ENCODE results near the gene UBE4A.

UBE4A gene

DNA sequence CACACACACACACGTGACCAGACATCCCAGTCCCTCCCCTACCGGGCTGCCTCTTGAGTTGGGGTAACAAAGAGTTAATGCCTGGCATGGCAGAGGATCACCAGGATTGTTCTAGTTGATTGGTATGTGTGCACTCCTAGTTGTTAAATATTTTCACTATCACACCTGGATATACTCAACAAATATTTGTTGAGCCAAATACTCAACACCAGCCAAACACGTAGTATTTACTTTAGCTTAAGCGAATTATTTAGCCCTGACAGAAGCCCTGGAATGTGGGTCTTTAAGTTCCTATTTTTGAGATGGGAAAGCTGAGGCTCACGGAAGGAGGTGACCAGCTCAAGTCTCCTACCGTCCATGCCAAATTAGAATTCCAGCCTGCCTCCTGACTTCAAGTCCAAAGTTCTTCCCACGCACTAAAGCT, 44.4 kb upstream of the UBE4A start:
- TF ChIP-seq, protein P1, sequence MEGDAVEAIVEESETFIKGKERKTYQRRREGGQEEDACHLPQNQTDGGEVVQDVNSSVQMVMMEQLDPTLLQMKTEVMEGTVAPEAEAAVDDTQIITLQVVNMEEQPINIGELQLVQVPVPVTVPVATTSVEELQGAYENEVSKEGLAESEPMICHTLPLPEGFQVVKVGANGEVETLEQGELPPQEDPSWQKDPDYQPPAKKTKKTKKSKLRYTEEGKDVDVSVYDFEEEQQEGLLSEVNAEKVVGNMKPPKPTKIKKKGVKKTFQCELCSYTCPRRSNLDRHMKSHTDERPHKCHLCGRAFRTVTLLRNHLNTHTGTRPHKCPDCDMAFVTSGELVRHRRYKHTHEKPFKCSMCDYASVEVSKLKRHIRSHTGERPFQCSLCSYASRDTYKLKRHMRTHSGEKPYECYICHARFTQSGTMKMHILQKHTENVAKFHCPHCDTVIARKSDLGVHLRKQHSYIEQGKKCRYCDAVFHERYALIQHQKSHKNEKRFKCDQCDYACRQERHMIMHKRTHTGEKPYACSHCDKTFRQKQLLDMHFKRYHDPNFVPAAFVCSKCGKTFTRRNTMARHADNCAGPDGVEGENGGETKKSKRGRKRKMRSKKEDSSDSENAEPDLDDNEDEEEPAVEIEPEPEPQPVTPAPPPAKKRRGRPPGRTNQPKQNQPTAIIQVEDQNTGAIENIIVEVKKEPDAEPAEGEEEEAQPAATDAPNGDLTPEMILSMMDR (IDR thresholded peaks at IDR 0.05), result no peak
- Histone ChIP-seq H3K4me3 (no peak overlapping the region), H3K27ac (no peak overlapping the region)
- DNase-seq (ENCODE audit: low spot score), result no peak

DNA sequence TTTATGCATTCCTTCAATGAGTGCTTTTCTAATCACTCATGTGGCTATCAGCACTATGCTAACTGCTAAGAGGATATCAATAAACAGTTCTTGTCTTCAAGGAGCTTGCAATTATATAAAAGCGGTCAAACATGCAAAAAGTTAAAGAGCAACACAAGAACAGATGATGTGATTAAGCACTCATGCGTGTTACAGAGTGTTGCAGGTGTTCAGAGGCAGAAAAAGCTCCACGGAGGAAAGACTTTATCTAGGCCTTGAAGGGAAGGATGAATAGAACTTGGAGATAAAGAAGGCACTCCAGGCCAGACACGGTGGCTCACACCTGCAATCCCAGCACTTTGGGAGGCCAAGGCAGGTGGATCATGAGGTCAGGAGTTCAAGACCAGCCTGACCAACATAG, 41.3 kb upstream of the UBE4A start:
- Histone ChIP-seq H3K27ac (no peak overlapping the region), H3K4me3 (no peak overlapping the region)
- TF ChIP-seq, protein P1 (IDR thresholded peaks at IDR 0.05), result no peak

DNA sequence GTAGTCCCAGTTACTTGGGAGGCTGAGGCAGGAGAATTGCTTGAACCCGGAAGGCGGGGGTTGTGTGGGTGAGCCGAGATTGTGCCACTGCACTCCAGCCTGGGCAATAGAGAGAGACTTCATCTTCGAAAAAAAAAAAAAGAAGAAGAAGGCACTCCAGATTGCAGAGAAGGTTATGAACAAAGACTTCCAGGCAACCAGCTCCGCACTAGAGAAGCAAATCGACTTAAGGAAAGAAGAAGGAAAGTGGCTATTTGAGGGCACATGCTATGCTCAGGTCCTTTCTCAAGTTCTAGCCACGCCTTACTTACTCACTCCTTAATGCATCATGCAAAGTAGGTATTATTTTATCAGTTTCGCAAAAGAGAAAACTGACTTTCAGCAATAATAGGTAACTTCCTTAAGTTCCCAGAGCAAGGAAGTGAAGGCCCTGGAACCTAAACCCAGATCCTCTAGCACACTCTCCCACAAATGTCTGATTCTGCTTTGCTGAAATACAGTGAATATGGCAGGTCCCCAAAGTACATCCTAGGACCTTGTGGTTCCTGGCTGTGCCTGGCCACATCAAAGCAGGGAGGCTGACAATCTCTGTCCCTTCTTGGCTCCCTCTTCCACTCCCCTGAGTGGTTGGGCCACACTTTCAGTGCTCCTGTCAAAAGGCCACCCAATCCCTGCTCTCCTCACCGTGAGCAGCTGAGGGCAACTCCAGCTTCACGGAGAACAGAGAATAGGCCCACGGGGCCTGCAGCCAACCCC, 40.6 kb upstream of the UBE4A start:
- DNase-seq (ENCODE audit: low spot score), result no peak
- TF ChIP-seq, protein P1 (IDR thresholded peaks at IDR 0.05), result no peak
- Histone ChIP-seq H3K4me3 (no peak overlapping the region), H3K27ac (no peak overlapping the region)

More for the DNA sequence above, 41.3 kb upstream of the UBE4A start:
- no peak for DNase-seq (ENCODE audit: low spot score)

DNA sequence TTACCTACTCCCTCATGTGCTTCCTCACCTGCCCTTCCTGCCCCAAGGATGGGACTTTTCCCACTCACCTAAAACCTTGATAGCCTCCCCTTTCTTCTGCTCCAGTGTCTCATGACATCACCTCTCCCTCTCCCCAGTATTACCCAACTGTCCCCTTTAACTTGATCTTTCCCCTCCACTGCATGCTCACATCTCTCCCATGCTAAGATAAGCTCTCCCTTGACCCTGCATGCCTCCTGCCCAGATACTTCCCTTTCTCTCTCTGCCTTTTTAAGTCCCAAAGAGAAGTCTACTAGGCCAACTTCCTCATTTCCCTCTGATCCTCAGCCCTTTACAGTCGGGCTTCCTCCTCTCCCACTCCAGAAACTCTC, 40.1 kb upstream of the UBE4A start:
- DNase-seq (ENCODE audit: low spot score), result no peak
- no peak overlapping the region for H3K4me3 ChIP-seq
- no peak overlapping the region for H3K27ac ChIP-seq
- TF ChIP-seq, protein P1 (IDR thresholded peaks at IDR 0.05), result no peak

DNA sequence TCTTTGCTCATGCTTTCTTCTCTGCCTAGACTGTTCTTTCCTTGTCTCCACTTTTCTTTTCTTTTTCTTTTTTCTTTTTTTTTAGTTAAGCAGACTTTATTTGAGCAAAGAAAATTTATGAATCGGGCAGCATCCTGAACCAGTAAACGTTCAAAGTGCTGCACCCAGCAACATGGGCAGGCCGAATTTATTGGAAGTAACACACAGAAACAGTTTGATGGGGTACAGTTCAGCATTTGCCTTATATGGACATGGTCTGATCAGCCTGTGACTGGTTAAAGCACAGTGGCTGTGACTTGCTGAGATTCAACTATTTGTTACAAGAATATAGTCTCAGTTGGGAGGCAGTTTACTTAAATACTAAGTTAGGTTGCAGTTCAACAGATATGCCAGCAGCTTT, 38.9 kb upstream of the UBE4A start:
- Histone ChIP-seq H3K4me3 (no peak overlapping the region), H3K27ac (no peak overlapping the region)
- DNase-seq (ENCODE audit: low spot score), result no peak
- TF ChIP-seq, protein P1 (IDR thresholded peaks at IDR 0.05), result no peak

DNA sequence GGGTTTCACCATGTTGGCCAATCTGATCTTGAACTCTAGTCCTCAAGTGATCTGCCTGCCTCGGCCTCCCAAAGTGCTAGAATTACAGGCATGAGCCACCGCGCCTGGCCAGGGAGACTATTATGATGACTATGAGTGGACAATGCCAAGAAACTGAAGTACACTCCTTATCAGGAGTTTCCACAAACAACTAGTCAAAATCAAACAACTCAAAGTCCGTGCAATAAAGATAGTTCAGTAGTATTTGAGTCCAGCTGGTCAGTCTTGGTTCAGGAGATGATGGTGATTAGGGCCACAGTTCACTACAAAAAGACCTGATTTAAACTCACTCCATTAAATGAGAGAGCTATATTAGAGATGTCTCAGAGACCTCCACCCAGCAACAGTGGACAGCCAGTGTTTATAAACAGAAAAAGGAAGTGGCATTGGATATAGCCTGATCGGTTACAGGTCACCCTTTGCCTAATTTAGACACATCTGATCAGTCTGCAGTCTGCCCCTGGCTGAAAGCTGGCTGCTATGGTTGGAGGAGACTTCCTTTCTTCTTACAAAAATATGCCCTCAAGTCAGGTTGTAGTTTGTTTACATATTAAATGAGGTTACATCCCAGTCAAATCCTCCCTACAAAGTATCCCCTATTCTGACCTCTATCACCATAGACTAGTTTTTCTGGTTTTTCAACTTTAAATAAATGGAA, 37.9 kb upstream of the UBE4A start:
- Histone ChIP-seq H3K27ac (no peak overlapping the region), H3K4me3 (no peak overlapping the region)
- no peak for DNase-seq (ENCODE audit: low spot score)
- TF ChIP-seq, protein P1 (IDR thresholded peaks at IDR 0.05), result no peak

DNA sequence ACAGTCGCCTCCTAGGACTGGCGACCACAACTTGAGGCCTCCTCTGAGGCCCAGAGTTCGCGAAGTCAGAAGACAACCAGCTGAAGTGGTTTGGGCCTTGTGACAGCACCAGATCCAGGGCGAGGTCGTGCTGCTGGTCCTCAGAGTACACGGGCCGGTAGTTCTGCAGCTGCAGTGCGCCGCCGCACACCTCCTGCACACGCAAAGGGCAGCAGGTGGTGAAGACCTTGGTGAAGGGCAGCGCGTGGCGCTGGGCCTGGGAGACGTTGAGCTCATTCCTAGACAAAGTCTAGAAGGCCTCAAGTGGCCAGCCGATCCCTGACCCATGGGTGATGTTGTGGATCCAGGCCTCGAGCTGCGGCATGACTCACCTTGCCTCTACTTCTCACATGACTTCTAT, 36.7 kb upstream of the UBE4A start:
- DNase-seq (ENCODE audit: low spot score), result no peak

More for the DNA sequence above, 36.7 kb upstream of the UBE4A start:
- no peak overlapping the region for H3K27ac ChIP-seq
- TF ChIP-seq, protein P1 (IDR thresholded peaks at IDR 0.05), result no peak
- no peak overlapping the region for H3K4me3 ChIP-seq
